ENCODE results near the gene SURF4.
A peak's percentile ranks its signal among the peaks of the same experiment; 100 is the strongest.
"Not testable (repeated sequence)": the region's sequence is repeated elsewhere in the genome, so short reads cannot be mapped to it uniquely, and the experiment has no call there.

SURF4 gene

DNA sequence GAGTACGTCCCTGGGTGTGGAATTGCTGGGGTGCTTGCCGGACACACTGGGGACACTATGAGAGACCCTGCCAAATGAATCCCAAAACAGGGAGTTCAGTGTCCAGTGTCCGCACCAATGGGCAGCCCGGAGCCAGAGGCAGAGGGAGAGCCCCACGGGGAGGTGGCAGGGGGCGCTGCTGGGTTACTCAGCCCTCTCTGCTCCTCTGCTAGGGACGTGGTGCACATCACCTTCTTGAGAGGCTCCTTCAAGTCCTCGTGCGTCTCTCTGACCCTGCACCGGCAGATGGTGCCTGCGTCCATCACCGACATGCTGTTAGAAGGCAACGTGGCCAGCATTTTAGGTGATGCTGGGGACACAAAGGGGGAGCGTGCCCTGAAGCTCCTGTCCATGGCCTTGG lies 21.1 kb upstream of the SURF4 start:
- DNase-seq, result no peak

DNA sequence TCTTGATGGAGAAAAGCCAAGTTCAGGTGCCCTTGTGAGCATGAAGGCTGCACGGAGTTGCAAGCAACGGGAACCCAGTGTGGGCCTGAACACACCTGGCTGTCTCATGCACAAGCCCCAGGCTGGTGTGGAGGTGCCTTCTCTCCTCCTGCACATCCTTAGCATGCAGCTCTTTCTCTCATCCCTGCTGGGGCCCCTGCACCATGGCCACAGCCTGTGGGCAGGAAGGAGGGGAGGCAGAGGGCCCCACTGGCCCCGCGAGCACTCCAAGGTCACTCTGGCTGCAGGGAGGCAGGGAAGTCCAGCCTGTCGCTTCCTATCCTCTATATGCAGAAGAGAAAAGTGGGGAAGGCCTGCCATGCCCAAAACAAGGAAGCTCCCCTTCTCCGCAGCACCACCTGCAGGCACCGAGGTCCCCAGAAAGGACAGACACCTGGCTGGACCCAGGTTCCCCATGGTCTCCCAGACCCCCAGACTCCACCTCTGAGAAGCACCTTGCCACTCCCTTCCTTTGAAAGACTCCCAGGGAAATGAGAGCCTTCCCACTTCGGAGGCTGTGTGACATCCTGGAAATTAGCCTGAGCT lies 18.9 kb upstream of the SURF4 start:
- DNase-seq, result no peak

DNA sequence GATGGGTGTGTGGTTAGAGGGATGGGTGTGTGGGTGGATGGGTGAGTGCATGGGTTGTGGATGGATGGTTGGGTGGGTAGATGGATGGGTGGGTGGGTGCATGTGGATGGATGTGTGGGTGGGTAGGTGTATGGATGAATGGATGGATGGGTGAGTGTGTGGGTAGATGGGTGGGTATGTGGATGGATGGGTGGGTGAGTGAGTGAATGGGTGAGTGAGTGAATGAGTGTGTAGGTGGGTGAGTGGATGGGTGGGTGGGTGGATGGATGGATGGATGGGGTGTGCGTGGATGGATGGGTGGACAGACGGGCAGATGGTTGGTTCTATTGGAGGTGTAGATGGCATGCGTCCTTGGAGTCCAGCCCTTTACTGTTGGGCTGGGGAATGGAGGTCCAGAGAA lies 17.5 kb upstream of the SURF4 start:
- no peak for DNase-seq

DNA sequence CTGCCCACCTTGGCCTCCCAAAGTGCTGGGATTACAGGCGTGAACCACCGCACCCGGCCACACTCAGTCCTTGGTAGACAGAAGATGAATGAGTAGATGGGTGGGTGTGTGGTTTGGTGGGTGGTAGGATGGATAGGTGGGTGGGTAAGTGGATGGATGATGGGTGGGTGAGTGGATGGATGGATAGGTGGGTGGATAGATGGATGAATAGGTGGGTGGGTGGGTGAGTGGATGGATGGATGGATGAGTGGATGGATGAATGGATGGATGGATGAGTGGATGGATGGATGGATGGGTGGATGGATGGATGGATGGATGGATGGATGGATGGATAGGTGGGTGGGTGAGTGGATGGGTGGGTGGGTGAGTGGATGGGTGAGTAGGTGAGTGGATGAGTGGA lies 16.4 kb upstream of the SURF4 start:
- not testable (repeated sequence) for DNase-seq

DNA sequence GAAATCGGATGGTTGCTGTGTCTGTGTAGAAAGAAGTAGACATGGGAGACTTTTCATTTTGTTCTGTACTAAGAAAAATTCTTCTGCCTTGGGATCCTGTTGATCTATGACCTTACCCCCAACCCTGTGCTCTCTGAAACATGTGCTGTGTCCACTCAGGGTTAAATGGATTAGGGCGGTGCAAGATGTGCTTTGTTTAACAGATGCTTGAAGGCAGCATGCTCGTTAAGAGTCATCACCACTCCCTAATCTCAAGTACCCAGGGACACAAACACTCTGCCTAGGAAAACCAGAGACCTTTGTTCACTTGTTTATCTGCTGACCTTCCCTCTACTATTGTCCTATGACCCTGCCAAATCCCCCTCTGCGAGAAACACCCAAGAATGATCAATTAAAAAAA lies 15.6 kb upstream of the SURF4 start:
- DNase-seq, result not testable (repeated sequence)

DNA sequence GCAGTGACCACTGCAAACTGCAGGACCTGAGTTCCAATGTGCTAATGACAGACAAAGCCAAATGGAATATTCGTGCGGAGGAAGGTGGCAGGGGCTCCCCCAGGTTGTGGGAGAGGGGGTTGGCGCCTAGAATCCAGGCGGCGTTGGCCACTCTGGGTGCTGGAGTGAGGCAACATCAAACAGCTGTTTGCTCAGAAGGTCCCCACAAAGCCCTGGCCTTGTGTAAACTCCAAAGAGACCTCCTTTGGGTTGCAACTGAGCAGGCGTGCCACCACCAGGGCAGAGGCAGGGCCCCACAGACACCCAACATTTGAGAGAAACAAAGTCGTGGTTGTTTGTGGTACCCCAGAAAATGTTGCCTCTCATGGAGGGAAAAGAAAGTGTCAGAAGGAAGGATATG lies 14.9 kb upstream of the SURF4 start:
- no peak for DNase-seq

DNA sequence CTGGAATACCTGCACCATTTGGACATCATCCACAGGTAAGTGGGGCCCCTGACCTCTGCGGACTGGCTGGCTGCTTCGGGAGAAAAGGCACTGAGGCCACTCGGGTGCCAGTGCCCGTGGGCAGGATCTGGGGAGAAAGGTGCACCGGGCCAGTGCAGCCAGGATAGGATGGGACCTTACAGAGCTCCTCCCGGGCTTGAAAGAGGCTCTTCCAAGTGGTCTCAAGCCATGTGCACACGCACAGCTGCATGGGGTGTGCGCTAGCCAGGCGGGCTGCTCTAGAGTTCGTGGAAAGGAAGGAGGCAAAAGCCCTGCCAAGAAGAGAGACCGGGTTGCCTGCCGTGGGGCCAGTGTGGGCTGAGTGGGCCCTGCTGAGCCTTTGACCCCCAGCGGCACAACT lies 13.7 kb upstream of the SURF4 start:
- no peak for DNase-seq

DNA sequence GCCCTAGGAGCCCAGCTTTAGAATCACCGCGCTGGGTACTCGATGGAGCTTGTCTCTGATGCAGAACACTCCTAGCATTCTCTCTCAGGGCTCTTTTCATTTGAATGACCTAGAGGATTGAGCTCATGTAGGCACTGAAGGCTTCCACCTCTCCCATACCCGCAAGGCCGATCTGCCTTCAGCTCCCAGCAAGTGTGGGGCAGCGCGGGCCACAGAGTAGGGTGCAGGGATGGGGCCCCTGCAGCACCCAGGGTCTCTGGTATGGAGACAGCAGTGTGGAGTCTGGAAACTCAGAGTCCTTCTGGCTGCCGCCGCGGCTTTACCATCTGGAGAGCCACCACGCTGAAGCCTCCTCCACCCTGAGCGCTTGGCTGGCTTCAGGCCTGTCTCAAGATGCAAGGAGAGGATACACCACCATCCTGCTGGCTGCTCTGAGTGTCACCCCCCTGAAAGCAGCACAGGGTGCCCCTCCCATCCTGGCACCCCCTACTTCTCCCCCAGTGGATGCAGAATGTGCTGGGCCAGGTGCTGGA lies 13.2 kb upstream of the SURF4 start:
- DNase-seq, result no peak

DNA sequence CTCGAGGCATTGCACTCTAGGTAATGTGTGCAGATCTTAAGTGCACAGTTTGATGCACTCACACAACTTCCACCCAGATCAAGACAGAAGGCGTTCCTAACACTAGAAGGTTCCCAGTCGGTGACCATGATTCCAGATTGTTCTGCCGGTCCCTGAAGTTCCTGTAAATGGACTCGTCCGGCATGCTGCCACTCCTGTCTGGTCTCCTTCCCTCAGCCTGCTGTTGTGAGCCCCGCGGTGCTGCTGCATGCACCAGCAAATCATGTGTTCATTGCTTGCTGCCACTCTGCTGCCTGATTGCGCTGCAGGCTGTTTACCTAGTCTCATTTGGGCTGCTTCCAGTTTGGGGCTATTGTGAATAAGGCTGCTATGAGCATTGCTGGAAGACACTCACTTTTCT lies 11.8 kb upstream of the SURF4 start:
- peak; percentile 60 for DNase-seq

DNA sequence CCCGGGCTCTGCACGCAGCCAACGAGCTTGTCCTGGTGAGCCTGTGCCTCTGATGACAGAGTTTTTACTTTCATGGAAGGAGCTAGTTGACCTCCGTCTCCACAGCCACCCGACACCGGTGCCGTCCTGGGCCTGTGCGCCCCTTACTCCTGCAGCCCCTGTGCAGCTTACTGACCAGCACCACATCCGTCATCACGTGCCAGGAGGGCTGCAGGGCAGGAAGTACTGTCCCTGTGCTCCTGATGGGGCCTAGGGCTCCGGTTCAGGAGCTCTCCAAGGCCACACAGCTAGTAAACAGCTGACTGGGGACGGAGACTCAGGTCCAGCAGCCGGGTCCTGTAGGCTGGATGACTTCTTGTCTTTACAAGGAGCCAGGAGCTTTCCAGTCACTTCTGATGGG lies 10.5 kb upstream of the SURF4 start:
- DNase-seq, result no peak

DNA sequence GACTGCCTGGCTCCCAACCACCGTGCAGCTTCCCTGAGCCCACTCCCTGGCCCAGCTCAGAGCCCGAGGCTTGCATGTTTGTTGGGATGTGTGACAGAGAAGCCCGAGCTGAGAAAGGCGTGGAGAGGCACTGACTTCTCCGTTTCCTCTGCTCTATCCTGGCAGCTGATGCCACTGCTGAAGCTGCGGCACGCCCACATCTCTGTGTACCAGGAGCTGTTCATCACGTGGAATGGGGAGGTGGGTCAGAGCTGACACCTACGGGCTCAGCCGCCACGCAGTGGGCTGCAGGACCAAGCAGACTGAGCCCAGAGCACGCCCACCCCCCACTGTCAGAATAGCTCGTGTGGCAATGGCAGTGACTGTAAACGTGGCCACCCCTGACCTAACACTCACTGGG lies 9.6 kb upstream of the SURF4 start:
- DNase-seq, result no peak

DNA sequence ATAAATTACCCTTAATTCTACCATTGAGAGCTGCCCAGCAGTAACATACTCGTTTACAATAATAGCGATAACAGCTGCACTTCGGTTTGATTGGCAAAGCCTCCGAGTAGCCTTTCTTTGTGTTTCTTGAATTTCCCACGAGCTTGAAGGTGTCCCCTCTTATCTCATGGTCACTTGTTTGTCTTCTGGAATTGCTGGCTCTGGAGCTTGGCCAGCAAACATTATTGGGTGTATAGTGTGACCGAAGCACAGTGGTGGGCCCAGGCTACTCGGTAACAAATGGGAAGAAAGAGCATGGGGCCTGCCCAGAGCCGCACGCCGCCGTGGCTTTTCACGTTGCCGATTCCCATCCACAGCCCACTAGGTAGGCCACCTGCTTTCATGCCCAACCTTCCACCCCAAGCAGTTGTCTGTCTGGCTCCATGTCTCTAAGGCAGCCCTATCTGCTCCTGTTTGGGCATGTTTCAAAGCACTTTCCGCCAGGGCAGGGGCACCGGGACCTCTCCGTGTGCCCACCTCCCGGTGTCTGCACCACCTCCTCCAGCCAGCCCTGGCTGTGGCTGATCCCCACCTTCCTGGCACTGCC lies 9.0 kb upstream of the SURF4 start:
- DNase-seq, result no peak

DNA sequence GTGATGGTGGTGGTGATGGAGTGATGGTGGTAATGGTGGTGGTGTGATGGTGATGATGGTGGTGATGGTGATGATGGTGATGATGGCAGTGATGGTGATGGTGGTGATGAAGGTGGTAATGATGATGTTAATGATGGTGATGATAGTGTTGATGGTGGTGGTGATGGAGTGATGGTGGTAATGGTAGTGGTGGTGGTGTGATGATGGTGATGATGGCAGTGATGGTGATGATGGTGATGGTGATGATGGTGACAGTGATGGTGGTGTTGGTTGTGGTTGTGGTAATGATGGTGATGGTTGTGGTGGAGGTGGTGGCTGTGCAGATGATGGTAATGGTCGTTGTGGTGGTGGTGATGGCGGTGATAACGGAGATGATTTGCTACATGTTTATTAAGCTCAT lies 7.6 kb upstream of the SURF4 start:
- DNase-seq, result no peak

DNA sequence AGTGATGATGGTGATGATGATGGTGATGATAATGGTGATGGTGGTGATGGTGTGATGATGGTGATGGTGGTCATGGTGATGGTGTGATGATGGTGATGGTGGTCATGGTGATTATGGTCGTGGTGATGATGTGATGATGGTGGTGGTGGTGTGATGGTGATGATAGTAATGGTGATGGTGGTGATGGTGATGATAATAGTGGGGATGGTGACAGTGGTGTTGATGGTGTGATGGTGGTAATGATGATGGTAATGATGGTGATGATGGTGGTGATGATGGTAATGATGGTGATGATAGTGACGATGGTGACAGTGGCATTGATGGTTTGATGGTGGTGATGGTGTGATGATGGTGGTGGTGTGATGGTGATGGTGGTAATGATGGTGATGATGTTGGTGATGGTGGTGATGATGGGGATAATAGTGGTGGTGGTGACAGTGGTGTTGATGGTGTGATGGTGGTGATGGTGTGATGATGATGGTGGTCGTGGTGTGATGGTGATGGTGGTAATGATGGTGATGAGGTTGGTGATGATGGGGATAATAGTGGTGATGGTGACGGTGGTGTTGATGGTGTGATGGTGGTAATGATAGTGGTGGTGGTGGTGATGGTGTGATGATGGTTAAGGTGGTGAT lies 6.8 kb upstream of the SURF4 start:
- no peak for DNase-seq

DNA sequence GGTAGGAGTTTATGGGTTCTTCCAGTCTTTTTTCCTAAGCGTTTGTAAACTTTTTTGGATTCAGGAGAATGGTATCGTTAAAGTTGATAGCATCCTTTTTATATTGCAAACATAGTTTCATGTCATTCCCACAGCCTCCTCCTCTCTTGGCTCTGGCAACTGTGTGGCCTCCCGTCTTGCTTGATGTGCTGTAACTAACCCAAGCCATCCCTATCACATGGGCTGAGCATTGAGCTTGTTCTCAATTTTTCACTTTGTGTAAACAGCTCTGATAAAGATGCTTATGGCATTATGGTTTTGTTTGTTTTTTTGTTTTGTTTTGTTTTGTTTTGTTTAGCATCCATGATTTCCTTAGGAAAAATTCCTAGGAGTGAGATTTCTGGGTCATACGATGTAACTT lies 4.9 kb upstream of the SURF4 start:
- DNase-seq, result no peak

DNA sequence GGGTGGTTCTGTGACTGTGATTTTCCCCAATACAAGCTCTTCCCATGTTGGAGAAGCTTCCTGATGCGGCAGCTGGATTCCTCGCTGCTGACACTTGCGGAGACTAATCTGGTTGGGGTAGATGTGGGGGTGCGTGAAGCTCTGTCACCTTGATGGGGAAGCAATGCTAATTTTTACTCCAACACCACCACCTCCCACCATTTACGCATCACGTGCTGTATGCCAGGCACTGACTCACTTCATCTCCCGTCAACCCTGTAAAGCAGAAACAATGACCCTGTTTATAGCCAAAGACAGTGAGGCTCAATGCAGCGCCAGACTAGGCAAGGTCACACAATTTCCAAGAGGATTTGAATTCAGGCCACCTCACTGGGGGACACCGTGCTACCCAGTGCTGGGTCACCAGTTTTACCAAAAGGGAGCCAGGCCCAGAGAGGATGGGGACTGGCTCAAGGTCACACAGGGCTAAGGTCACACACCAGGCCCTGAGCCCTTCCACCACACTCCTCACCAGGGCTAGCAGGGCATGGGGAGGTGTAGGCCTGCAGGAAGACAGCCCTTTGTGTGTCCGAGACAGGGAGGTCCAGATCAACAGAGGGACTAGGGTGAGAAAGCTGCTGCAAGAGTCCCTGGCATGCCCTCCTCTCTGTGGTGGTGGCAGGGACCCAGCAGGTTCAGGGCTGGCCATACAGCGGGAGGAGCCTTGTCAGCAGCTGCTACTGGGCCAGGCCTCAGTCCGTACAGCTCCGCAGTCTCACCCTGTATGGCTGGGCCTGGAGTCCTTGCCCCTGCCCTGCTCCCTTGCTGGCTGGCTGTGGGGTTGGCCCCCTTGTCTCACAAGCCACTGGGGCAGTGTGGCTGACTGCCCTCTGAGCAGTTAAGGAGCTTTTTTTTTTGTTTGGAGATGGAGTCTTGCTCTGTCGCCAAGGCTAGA lies 3.6 kb upstream of the SURF4 start:
- DNase-seq, result no peak

DNA sequence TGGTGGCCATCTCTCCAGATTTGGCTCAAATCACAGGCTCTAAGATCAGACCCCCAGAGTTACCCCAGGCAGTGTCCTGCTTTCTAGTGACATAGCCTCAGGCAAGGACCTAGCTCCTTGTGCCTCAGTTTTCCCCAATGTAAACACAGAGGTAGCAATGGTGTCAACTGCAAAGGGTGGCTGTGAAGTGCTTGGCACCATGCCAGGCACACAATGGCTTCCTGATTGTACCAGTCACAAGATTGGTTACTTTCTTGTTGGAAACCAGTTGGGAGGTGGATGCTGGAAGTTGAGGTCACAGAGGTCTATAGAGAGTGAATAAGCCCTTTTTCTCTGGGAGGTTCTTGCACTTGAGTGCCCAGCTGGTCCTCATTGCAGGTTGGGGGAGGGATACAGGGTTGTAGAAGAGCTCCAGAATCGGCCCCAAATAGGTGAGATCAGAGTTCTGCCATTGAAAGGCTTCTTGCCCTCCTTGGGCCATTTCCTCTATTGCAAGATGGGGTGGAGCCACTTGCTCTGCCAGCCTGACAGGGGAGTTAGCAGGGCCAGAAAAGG lies 2.6 kb upstream of the SURF4 start:
- DNase-seq, result no peak

DNA sequence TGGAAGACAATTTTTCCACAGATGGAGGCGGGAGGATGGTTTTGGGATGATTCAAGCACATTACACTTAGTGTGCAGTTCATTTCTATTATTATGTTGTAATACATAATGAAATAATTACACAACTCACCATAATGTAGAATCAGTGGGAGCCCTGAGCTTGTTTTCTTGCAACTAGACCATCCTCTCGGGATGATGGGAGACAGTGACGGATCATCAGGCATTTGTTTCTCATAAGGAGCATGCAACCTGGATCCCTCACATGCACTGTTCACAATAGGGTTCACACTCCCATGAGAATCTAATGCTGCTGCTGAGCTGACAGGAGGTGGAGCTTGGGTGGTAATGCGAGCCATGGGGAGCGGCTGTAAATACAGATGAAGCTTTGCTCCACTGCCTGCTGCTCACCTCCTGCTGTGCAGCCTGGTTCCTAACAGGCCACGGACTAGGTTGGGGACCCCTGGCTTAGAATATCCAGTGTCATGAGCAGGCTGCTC lies 1.9 kb upstream of the SURF4 start:
- no peak for DNase-seq

DNA sequence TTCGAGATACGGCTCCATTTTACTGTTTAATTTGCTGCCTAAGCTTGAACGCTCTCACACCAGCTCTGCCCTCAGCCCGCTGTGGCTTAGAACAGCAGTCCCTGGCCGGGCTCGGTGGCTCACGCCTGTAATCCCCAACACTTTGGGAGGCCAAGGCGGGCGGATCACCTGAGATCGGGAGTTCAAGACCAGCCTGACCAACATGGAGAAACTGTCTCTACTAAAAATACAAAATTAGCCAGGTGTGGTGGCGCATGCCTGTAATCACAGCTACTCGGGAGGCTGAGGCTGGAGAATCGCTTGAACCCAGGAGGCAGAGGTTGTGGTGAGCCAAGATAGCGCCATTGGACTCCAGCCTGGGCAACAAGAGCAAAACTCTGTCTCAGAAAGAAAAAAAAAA lies 1.4 kb upstream of the SURF4 start:
- not testable (repeated sequence) for DNase-seq

DNA sequence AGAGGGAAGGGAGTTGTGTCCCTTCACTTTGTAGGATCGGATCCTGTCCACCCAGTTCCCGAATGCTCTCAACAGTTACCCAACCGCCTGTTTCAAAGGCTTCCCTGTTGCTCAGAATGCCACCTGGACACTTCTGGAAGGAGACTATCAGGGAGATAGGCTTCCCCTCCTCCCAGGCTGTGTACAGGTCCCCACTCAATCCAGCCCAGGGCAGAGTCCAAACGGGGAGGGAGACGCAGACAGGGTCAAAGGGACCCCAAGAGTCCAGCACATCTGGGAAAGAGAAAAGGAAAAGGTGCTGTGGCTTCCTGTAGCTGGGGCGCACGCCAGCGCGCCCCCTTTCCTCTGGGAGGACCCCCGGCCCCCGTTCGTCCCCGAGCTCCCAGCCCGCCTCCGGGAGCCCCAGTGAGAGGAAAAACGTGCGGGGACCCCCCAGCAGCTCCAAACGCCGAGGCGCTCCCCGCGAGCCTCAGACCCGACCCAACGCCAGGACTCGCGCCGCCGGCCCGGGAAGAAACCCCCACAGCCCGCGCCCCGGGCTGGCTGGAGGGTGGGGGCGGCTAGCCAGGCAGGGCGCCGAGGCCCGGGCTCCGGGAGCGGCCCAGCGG lies 640 bp downstream of the SURF4 start:
- DNase-seq, result no peak

DNA sequence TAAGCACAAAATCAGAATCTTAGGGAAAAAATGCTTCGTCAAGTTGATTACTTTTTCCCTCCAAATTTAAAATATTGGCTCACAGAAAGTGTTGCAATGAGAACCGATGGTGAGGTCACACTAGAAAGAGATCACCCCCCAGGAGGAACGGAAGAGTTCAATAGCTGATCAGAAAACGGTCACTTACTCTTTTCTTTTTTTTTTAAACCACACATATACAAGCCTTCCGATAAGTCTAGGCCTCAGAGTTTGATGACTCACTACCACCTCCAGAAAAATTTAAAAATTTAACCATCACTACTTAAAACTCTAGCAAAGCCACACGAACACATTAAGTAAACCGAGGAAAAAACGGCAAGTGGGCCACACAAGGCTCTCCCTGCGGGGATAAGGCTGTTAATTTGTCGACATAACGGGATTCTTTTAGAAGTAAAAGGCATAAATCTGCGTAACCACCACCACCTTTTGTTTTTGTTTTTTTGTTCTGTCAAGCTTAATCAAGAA lies 1.2 kb downstream of the SURF4 start:
- DNase-seq, result no peak

DNA sequence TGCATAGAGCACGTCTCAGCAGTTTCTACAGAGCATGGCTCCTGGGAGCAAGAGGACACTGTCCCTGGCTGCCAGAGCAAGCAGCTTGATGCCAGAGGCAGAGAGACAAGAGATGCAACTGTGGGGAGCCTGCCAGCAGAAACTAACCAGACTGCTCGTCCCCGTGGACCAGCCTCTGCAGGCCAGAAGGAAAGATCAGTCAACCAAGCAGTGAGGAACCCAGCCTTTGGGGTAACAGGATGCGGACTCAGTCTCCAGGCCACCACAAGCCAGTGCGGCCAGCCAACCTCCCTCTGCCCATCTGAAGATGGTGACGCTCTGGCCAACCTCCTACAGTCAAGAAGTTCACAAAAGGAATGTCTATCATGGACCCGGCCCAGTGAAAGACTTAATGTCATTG lies 3.7 kb downstream of the SURF4 start:
- no peak for DNase-seq
